ENCODE measurements around the gene THAP4.
A peak's percentile ranks its signal among the peaks of the same experiment; 100 is the strongest.

Gene THAP4, protein sequence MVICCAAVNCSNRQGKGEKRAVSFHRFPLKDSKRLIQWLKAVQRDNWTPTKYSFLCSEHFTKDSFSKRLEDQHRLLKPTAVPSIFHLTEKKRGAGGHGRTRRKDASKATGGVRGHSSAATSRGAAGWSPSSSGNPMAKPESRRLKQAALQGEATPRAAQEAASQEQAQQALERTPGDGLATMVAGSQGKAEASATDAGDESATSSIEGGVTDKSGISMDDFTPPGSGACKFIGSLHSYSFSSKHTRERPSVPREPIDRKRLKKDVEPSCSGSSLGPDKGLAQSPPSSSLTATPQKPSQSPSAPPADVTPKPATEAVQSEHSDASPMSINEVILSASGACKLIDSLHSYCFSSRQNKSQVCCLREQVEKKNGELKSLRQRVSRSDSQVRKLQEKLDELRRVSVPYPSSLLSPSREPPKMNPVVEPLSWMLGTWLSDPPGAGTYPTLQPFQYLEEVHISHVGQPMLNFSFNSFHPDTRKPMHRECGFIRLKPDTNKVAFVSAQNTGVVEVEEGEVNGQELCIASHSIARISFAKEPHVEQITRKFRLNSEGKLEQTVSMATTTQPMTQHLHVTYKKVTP

DNA sequence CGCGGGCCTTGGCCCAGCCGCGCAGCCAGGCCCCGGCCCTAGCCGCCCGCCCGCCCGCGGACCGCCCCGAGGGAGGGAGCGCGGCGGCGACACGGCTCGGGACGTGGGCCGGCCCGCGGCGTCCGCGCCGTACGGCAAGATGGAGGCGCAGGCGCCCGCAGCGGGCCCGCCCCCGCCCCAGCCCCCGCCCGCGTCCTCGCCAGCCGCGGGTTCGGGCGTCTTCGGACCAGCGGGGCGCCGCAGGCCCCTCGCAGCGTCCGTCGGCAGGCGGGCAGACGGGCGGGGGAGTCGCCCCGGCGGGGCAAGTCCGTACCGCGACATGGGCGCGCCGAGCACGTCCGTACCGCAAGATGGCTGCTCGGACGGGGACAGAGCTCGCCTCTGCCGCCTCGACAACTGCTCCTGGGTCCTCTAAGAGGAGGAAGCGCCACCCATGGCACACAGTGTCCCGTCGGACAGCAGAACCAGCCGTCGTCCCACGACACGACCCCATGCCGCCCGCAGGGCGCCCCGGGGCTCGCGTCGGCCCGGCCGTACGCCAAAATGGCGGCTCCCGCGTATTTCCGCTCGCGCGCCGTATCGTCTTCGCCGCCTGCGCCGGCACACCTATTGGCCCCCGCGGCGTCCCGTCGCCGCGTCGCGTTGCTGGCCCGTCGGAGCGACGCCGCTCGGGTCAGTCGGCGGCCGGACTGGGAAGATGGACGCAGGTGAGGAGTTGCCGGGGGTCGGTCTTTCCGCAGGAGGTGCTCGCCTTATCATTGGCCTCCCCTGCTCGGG is at the start of gene THAP4, which contains the start of gene ATG4B:
Gene THAP4 (minus strand): TSS at position 141 of the 777 bp plus-strand sequence. CDS start 141 bp downstream, outside the sequence.
Gene ATG4B (plus strand): TSS at position 676 of the 777 bp plus-strand sequence. CDS start 22 bp downstream, at position 698.
- H3K27me3 Mint-ChIP-seq = no peaks in the 10 kb centered on the region
- peak within 1 kb of the TSS; percentile 94 for H3K27ac Mint-ChIP-seq
- no peaks in the 10 kb centered on the region for H3K9me3 Mint-ChIP-seq
- peaks cover 52% of the 10 kb centered on the region for H3K4me1 Mint-ChIP-seq
- peak within 1 kb of the TSS; percentile 87 for H3K4me3 Mint-ChIP-seq
- CTCF ChIA-PET = interaction anchor here (1.4 kb wide), 1 partner anchor 19 kb away, joined by 3 read pairs; no protein-coding TSS in a partner anchor
- H3K36me3 Mint-ChIP-seq = peaks cover 34% of the 10 kb centered on the region
- DNase-seq = peak; percentile 84

DNA sequence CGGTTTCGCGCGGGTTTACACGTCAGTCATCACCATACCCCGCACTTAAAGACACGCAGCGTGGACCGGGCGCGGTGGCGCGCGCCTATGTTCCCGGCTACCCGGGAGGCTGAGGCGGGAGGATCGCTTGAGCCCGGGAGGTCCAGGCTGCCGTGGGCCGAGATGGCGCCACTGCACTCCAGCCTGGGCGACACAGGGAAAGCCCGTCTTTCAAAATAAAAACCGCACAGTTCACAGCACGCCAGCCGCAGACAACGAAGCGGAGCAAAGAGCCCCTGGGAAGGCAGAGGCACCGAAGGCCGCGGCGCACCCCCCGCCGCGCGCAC is 49.3 kb upstream of the THAP4 start:
- no peak for DNase-seq
- peaks cover 42% of the 10 kb centered on the region for H3K4me1 Mint-ChIP-seq
- CTCF ChIA-PET = interaction anchor here (1.0 to 1.3 kb wide), 2 partner anchors 48 to 193 kb away, joined by 3 read pairs; partner anchors contain the start of gene D2HGDH
- peak overlapping the region; percentile 81 for H3K4me3 Mint-ChIP-seq
- H3K27me3 Mint-ChIP-seq = no peaks in the 10 kb centered on the region
- peak overlapping the region; percentile 81 for H3K27ac Mint-ChIP-seq
- no peaks in the 10 kb centered on the region for H3K9me3 Mint-ChIP-seq
- H3K36me3 Mint-ChIP-seq = peaks cover 26% of the 10 kb centered on the region

DNA sequence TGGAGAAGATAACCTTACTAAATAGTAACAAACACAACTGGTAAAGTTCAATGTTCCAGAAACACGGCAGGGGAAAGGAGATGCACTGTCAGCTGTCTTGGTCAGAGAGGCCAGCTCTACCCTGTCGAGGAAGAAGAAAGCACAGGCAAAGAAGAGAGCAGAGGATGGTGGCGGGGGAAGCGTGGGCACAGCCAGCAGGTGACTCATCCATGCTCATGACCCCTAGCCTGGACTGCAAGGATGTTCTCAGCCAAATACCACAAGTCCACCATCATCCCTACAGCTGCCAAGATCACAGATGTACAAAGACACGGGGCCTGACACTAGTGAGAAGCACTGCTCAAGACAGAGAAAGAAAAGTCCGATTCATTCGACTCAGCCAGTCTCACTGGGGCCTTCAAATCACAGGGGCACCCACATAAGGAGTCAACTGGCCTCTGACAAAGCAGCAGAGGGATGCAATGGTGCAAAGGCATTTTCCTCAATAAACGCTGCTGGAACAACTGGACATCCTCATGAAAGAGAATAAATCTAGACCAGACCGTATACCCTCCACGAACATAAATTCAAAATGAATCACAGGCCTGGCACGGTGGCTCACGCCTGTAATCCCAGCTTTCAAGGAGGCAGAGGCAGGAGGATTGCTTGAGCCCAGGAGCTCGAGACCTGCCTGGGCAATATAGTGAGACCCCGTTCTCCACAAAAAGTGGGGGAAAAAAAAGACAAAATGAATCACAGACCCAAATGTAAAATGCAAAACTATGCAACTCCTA is 44.1 kb upstream of the THAP4 start:
- Mint-ChIP-seq H3K4me3 (no peak overlapping the region), H3K27ac (no peak overlapping the region), H3K27me3 (no peaks in the 10 kb centered on the region), H3K4me1 (peaks cover 22% of the 10 kb centered on the region), H3K9me3 (no peaks in the 10 kb centered on the region), H3K36me3 (peaks cover 46% of the 10 kb centered on the region)
- CTCF ChIA-PET = no interaction called here
- DNase-seq = no peak

DNA sequence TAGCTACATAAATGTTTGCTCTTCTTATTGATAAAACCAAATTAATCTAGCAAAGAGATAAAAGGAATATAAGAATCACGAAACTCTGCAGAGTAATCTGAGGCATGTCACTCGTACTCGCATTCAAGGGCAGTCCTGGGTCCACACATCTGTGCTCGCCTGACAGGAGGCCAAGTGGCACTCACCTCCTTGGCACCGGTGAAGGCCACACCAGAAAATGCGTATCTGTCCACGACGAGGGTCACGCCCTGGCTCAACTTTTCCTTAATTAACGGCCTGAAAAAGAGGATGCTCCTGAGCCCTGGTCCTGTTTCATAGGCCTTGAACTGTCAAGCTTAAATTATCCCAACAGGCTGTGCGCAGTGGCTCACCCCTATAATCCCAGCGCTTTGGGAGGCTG is 43.1 kb upstream of the THAP4 start:
- Mint-ChIP-seq H3K4me1 (peaks cover 14% of the 10 kb centered on the region), H3K27ac (no peak overlapping the region), H3K36me3 (peaks cover 53% of the 10 kb centered on the region), H3K27me3 (no peaks in the 10 kb centered on the region), H3K9me3 (no peaks in the 10 kb centered on the region), H3K4me3 (no peak overlapping the region)
- CTCF ChIA-PET = no interaction called here
- no peak for DNase-seq

DNA sequence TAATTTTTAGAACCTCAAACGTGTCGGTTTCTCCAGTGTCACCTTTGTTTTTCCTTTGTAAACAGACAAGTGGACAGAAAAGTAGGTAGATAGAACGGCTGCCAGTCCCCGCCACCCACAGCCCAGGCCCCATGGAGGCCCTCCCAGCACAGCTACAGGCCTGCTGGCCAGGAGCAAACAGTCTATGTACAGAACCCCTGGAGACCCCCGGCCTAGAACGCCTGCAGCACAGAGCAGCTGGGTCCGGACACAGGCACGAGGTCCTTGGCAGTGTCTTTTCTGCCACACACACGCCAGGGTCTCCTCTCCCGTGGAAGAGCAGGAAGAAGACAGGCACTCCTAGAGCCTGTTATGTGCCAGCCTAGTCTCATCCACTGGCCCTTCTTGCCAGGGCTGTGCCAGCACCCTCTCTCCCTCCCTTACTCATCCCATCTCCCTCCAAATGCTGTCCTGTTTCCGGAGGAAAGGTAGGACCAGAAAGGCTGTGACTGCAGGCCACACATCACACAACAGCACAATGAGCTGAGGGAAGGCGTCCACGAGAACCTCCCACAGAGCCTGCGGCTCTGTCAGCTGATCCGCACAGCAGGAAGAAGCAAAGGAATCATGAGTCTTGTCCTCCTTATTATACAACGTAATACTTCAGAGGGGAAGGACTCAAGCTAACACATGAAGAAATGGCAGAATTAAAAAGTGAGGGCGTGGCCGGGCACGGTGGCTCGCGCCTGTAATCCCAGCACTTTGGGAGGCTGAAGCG is 42.0 kb upstream of the THAP4 start:
- Mint-ChIP-seq H3K27ac (no peak overlapping the region), H3K4me1 (peaks cover 6% of the 10 kb centered on the region), H3K4me3 (no peak overlapping the region), H3K36me3 (peaks cover 50% of the 10 kb centered on the region), H3K9me3 (no peaks in the 10 kb centered on the region), H3K27me3 (no peaks in the 10 kb centered on the region)
- no peak for DNase-seq
- CTCF ChIA-PET = no interaction called here

DNA sequence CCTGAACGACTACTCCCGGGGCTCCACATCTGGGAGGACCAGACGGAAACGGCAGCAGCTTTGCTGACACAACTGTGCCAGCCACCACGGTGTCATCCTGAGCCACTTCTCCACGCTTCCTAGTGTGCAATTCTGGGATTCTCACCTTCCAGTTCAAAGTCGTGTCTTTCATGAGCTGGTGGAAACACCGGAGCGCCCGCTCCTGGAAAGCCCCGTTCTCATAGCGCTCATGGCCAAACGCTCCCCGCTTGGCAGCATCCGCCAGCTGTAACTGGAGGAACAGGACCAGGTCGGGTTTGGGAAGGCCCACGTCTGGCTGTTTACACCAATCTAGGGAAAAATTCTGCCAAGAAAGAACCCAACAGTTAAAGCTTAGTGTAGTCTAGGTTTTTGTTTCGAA is 41.3 kb upstream of the THAP4 start:
- no peaks in the 10 kb centered on the region for H3K27me3 Mint-ChIP-seq
- H3K4me3 Mint-ChIP-seq = no peak overlapping the region
- no peak for DNase-seq
- no peak overlapping the region for H3K27ac Mint-ChIP-seq
- H3K4me1 Mint-ChIP-seq = peaks cover 9% of the 10 kb centered on the region
- no peaks in the 10 kb centered on the region for H3K9me3 Mint-ChIP-seq
- peaks cover 48% of the 10 kb centered on the region for H3K36me3 Mint-ChIP-seq
- CTCF ChIA-PET = no interaction called here

DNA sequence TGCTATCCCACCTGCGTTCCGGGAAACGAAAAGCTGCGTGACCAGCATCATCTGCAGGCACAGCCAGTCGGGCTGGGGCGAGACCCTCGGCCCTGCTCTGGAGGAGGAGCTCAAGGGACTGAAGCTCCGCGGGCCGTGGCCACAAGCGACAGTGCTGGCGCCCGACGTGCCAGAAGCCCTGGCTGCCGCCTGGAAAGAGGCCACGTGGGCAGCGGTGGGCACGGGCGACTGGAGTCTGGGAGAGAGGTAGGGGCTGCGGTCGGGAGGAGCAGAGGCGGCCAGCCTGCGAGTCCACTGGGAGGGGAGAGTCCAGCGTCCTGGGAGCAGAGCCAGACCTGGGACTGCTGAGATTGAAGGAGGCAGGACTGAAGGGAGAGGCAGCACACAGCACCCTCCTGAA is 40.4 kb upstream of the THAP4 start:
- Mint-ChIP-seq H3K4me1 (peaks cover 6% of the 10 kb centered on the region), H3K9me3 (no peaks in the 10 kb centered on the region), H3K36me3 (peaks cover 42% of the 10 kb centered on the region), H3K27me3 (no peaks in the 10 kb centered on the region), H3K4me3 (no peak overlapping the region), H3K27ac (no peak overlapping the region)
- CTCF ChIA-PET = no interaction called here
- no peak for DNase-seq

DNA sequence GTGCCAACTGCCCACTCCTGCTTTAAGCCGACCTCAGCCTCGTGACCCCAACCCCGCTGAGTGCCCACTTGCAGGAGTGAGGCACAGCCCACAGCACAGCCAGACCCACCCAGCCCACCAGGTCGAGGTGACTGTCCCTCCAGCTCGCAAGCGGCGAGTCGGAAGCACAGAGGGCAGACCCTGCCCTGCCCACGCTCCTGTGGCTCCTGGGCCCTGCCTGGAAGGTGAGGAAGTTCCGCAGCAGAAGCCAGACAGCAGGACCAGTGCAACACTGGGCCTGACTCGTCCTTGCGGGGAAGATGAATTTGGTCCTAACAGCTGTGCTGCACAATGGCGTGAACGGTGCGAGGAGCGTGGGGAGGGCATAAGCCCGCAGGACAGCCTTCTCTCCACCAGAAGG is 39.7 kb upstream of the THAP4 start:
- DNase-seq = no peak
- H3K9me3 Mint-ChIP-seq = no peaks in the 10 kb centered on the region
- CTCF ChIA-PET = no interaction called here
- no peak overlapping the region for H3K4me3 Mint-ChIP-seq
- peaks cover 4% of the 10 kb centered on the region for H3K4me1 Mint-ChIP-seq
- H3K27ac Mint-ChIP-seq = no peak overlapping the region
- H3K27me3 Mint-ChIP-seq = no peaks in the 10 kb centered on the region
- peaks cover 39% of the 10 kb centered on the region for H3K36me3 Mint-ChIP-seq

DNA sequence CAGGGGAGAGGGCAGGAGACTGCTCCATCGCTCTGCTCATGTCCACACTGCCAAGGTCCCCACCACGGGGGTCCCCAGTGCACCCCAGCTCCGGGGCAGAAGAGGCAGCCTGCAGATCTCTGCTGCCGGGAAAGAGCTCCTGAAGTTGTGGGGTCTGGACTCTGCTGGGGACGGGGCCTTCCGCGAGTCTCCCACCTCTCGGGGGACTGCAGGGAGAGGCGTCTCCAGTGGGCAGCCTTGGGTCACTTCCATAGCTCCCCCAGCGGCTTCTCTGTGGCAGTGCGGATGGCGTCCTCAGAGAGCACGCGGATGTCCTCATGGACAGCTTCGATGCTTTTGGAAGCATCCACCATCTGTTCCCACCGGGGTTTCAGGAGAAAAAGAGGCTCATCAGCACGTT is 38.9 kb upstream of the THAP4 start:
- Mint-ChIP-seq H3K4me3 (no peak overlapping the region), H3K27ac (no peak overlapping the region), H3K4me1 (peaks cover 4% of the 10 kb centered on the region), H3K36me3 (peaks cover 33% of the 10 kb centered on the region), H3K27me3 (no peaks in the 10 kb centered on the region), H3K9me3 (no peaks in the 10 kb centered on the region)
- CTCF ChIA-PET = interaction anchor here (0.6 kb wide), 1 partner anchor 11 kb away, joined by 3 read pairs; no protein-coding TSS in a partner anchor
- DNase-seq = no peak

DNA sequence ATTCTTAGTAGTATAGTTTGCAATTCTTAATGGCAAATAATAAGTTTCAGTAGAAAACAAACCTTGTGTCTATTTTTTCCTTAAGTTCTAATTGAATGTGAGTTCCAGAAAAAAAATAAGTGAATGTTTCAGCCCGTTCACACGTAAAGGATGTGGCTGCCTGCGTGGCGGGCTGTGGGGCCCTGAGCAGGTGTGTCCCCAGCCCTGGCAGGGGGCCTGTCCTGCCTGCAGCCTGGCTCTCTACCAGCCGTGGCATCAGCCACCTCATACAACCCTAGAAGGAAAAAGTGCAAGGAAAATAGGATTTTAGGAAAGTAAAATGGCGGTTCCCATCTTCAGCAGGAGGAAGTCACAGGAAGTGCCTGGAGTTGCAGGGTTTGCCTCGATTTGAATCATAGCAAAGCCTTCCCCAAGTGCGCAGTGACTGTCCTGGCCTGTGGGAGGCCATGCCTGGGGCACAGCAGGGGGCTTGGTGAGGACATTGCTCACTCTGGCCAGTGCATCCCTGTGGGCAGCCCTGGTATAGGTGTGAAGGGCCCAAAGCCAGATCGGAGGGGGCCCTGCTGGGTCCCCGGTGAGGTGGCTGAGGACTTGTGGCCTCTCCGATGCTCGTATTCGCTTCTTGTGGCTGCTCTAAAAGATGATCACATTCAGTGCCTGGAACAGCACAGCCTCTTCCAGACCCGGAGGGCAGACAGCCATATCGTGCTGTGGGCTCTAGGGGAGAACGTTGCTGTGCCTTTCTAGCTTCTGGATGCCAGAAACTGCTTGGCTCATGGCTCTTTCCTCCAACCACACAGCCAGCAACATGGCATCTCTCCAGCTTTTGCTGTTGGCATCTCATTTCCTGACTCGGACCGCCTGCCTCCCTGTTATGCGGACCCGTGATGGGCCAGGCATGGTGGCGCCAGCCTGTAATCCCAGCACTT is 37.1 kb upstream of the THAP4 start:
- Mint-ChIP-seq H3K9me3 (no peaks in the 10 kb centered on the region), H3K36me3 (peaks cover 28% of the 10 kb centered on the region), H3K4me1 (peaks cover 4% of the 10 kb centered on the region), H3K4me3 (no peak overlapping the region), H3K27me3 (no peaks in the 10 kb centered on the region), H3K27ac (peak overlapping the region; percentile 71)
- DNase-seq = no peak
- CTCF ChIA-PET = no interaction called here

DNA sequence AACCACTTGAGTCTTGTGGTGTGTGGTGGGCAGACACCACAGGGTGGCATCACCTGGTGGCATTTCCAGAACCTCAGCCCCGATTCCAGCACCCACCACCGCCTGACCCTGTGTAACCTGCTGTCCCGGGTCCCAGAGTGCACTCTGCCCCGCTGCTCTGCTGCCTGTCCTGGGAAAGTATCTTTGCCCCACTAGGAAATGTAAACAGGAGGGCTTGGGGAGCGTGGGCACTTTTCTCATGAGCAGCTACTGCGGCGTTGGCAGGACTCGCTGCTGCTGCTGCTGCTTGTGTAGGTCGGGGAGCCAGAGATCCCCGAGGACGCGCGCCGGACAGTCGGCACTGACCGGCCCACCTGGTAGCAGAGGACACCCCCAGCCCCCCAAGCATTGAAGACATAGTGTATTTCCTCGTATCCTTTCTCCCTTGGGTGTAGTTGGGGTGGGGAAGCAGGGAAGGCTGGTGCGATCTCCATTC is 36.3 kb upstream of the THAP4 start:
- Mint-ChIP-seq H3K4me1 (peaks cover 4% of the 10 kb centered on the region), H3K27me3 (no peaks in the 10 kb centered on the region), H3K9me3 (no peaks in the 10 kb centered on the region), H3K36me3 (peaks cover 31% of the 10 kb centered on the region), H3K27ac (no peak overlapping the region), H3K4me3 (no peak overlapping the region)
- DNase-seq = no peak
- CTCF ChIA-PET = no interaction called here

DNA sequence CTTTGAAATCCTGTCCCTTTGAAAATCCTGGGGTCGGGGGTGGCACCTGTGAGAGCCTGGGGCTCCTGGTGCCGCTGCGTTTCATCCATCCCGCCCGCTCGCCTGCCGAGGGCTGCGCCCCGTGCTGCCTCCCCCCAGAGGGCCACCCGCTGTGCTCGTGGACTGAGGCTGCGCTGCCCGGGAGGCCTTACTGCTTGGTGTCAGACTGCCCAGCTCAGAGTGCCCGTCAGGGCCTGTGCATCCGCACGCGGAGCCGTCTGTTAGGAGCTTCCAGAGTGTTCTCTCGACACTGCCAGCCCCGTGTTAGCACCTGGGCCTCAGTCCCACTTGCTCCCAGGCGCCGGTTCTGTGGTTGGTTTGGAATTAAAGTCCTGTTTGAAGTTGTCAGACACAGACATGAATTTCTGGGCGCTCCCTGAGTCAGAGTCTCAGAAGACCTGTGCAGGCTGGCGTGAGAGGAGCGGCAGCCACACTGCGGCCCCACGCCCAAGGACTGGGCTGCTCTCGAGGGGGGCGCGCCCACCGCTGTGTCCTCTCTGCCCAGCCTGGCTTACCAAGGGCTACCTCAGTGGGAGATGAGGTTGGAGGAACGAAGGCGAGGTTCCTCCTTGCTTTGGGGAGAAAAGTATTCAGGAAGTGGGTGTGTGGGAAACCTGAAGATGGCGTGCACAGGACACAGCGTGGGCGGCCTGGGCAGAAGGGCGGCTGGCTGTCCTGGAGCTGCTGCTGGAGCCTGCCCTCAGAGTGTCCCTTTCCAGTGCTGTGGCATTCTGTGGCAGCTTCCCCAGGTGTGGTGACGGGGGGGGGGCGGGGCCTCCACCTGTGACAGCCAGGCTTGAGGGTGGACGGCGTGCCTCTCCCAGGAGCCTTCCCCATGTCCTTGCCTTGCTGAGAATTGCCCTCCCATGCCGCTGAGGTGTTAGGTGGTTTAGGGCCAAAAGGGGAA is 35.6 kb upstream of the THAP4 start:
- DNase-seq = no peak
- CTCF ChIA-PET = no interaction called here
- Mint-ChIP-seq H3K36me3 (peaks cover 31% of the 10 kb centered on the region), H3K9me3 (no peaks in the 10 kb centered on the region), H3K4me3 (no peak overlapping the region), H3K27ac (peak overlapping the region; percentile 52), H3K4me1 (peaks cover 4% of the 10 kb centered on the region), H3K27me3 (no peaks in the 10 kb centered on the region)
